ENCODE results near the gene KRTAP10-5.

DNA sequence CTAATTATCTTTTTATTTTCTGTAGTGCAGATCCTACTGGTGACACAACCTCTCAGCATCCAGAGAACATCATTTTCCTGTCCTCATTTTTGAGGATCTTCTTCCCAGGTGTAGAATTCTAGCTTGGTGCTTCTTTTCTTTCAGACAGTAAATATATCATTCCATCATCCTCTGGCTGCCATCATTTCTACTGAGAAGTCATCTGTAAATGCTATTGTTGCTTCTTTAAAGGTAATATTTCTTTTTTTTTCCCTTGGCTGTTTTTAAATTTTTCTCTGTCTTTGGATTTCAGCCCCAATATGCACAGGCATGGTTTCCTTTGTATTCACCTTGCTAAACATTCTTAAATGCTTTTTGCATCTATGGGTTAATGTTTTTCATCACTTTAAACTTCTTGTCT is 43.2 kb upstream of the KRTAP10-5 start:
- TF ChIP-seq, protein P1, sequence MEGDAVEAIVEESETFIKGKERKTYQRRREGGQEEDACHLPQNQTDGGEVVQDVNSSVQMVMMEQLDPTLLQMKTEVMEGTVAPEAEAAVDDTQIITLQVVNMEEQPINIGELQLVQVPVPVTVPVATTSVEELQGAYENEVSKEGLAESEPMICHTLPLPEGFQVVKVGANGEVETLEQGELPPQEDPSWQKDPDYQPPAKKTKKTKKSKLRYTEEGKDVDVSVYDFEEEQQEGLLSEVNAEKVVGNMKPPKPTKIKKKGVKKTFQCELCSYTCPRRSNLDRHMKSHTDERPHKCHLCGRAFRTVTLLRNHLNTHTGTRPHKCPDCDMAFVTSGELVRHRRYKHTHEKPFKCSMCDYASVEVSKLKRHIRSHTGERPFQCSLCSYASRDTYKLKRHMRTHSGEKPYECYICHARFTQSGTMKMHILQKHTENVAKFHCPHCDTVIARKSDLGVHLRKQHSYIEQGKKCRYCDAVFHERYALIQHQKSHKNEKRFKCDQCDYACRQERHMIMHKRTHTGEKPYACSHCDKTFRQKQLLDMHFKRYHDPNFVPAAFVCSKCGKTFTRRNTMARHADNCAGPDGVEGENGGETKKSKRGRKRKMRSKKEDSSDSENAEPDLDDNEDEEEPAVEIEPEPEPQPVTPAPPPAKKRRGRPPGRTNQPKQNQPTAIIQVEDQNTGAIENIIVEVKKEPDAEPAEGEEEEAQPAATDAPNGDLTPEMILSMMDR (IDR thresholded peaks at IDR 0.05), result no peak
- no peak for TF ChIP-seq TCF7L2 (IDR thresholded peaks at IDR 0.05; ENCODE audit: low read depth, low read length)
